ENCODE results near the gene FUBP1.

DNA sequence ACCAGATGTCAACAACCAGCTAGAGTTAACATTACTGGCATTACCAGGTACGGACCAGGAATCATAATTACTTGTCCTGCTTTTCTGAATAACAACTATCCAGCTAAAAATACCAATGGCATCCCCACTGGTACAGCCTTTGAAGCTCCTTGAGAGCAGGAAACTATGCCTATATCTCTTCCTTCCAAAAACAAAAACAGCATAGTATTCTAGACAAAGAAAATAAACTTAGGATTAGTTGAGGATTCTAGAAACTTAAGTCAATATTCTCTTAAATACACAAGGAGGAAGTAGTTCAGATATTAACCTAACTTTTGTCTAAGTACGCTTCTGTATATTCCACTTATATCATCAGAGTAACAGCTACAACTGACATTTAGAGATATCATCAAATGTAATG, 3.0 kb downstream of the FUBP1 start:
- TF ChIP-seq EZH2phosphoT487 (IDR thresholded peaks at IDR 0.05; ENCODE audit: low read length), result no peak
- TF ChIP-seq, protein P1, sequence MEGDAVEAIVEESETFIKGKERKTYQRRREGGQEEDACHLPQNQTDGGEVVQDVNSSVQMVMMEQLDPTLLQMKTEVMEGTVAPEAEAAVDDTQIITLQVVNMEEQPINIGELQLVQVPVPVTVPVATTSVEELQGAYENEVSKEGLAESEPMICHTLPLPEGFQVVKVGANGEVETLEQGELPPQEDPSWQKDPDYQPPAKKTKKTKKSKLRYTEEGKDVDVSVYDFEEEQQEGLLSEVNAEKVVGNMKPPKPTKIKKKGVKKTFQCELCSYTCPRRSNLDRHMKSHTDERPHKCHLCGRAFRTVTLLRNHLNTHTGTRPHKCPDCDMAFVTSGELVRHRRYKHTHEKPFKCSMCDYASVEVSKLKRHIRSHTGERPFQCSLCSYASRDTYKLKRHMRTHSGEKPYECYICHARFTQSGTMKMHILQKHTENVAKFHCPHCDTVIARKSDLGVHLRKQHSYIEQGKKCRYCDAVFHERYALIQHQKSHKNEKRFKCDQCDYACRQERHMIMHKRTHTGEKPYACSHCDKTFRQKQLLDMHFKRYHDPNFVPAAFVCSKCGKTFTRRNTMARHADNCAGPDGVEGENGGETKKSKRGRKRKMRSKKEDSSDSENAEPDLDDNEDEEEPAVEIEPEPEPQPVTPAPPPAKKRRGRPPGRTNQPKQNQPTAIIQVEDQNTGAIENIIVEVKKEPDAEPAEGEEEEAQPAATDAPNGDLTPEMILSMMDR (IDR thresholded peaks at IDR 0.05; ENCODE audit: low read length), result no peak
